Vagina (tissue), 2 donors: ENCODE data around the gene HSF2BP.

Experiments used
- POLR2A ChIP-seq, 2 donors: fragments of 450-650 bp; IDR thresholded peaks; one replicate each; pipeline ENCODE4 v1.6.1; 2017; ENCODE audit warnings: antibody characterized with exemption in 2 of 2, mild to moderate bottlenecking in 2 of 2, moderate library complexity in 2 of 2
- POLR2AphosphoS5 ChIP-seq, 2 donors: sonication (generic); formaldehyde crosslinking; IDR thresholded peaks; one replicate each; pipeline ENCODE4 v1.9.0; 2017; ENCODE audit warnings: antibody characterized with exemption in 2 of 2, mild to moderate bottlenecking in 2 of 2, low read depth in 1 of 2; ENCODE audit not compliant: insufficient read depth in 1 of 2

DNA sequence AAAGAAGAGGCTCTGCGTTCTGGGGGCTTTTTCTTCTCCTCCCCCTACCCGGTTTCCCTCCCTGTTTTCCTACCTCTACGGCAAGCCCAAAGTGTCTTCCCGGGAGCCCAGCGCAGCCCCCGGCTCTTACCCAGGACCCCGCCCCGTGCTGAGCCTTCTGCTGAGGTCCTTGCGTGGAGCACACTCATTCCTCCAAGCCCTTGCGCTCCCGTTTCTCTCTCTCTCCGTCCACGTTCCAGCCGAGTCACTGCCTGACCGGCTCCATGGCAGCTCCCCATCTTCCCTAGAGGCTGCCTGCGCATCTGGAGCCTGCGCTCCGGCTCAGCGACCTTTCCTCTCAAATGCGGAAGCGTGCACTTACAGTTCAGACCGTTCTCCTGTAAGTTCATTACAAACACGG, 34.7 kb upstream of the HSF2BP start:
- TF ChIP-seq POLR2AphosphoS5 (IDR thresholded peaks at IDR 0.05; ENCODE audit: insufficient read depth in 1 of 2, low read depth in 1 of 2) (no peak), POLR2A (IDR thresholded peaks at IDR 0.05) (no peak)
